Measurements from ENCODE around the gene RHOBTB1. TPM values are rescaled to one million over a fixed set of nuclear protein-coding genes. Genes with fewer than 3 reads are reported as not detected.

RHOBTB1 gene, protein sequence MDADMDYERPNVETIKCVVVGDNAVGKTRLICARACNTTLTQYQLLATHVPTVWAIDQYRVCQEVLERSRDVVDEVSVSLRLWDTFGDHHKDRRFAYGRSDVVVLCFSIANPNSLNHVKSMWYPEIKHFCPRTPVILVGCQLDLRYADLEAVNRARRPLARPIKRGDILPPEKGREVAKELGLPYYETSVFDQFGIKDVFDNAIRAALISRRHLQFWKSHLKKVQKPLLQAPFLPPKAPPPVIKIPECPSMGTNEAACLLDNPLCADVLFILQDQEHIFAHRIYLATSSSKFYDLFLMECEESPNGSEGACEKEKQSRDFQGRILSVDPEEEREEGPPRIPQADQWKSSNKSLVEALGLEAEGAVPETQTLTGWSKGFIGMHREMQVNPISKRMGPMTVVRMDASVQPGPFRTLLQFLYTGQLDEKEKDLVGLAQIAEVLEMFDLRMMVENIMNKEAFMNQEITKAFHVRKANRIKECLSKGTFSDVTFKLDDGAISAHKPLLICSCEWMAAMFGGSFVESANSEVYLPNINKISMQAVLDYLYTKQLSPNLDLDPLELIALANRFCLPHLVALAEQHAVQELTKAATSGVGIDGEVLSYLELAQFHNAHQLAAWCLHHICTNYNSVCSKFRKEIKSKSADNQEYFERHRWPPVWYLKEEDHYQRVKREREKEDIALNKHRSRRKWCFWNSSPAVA
- total RNA-seq: 10 to 100 TPM; 16.7 to 19.6 TPM

DNA sequence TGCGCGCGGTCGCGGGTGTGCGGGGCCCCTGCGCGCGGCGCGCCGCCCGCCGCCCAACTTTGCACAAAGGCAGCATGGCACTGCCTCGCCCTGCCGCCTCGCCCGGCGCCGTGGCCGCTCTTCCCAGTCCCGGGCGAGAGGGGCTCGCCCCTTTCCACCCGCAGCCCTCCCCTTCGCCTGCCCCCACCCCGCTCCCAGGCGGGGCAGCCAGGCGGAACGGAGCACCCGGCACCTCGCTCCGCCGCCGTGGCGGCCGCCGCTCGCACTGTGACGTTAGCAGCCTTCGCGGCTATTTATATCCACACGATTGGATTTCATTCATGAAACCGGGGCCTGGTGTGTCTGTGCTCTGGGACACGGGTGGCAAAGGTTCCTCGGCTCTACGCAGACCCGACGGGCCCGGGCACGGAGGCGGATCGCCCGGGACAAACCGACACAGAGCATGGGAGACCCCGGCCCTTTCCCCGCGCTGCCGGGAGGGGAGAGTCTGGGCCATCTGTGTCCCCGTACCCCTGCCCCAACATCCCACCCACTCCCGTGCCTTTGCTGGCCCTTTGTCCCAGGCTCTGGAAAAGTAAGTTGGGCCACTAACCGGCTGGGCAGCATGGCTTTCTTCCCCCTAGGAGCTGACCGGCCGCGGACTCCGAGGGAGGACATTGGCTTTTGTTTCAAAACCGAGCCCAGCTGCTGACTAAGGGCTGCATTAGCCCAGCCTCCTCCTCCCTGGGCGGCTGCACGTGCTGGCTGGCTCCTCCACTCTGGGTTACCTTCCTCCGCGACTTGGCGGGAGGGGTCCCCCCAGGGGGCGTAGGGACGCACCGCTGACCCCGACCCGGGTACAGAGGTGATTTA is at the start of gene RHOBTB1:
RHOBTB1 (minus strand) TSS at position 128 of the 852 bp plus-strand sequence. CDS start 32,643 bp downstream, outside the sequence.
- Histone ChIP-seq H3K36me3 (no peaks in the 10 kb centered on the region), H3K4me1 (ENCODE audit: control insufficient read depth in 1 of 2, low read depth in 2 of 2) (peaks cover 9 to 20% of the 10 kb centered on the region in 2 donors), H3K4me3 (peak within 1 kb of the TSS; percentile 90), H3K9me3 (no peaks in the 10 kb centered on the region), H3K27ac (peak within 1 kb of the TSS; percentile 96 to 99), H3K27me3 (replicated peaks; ENCODE audit: insufficient read depth) (no peaks in the 10 kb centered on the region)
- DNase-seq (ENCODE audit: low spot score): peak; percentile 4
- ATAC-seq (ENCODE audit: insufficient number of reproducible peaks, low FRiP score, low read depth): peak; percentile 83
- TF ChIP-seq, protein P1, sequence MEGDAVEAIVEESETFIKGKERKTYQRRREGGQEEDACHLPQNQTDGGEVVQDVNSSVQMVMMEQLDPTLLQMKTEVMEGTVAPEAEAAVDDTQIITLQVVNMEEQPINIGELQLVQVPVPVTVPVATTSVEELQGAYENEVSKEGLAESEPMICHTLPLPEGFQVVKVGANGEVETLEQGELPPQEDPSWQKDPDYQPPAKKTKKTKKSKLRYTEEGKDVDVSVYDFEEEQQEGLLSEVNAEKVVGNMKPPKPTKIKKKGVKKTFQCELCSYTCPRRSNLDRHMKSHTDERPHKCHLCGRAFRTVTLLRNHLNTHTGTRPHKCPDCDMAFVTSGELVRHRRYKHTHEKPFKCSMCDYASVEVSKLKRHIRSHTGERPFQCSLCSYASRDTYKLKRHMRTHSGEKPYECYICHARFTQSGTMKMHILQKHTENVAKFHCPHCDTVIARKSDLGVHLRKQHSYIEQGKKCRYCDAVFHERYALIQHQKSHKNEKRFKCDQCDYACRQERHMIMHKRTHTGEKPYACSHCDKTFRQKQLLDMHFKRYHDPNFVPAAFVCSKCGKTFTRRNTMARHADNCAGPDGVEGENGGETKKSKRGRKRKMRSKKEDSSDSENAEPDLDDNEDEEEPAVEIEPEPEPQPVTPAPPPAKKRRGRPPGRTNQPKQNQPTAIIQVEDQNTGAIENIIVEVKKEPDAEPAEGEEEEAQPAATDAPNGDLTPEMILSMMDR (IDR thresholded peaks at IDR 0.05): no peak

DNA sequence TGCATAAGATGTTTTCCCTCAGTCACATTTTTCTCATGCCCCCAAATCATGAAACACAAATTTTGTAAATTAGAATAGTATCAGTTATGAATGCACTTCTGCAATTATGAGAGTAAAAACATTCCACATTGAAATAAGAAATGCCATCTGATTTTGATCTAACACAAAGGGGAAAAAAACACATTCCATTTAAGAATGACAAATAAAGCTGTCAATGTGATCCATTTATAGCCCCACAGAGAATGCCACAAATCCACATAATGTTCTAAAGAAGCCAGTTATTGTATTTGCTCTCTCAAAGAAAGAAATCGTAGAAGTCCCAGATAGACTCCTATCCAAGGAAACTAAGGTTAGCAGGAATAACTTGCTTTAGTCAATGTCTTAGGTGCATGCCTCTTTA is 48.7 kb upstream of the RHOBTB1 start:
- H3K27ac ChIP-seq: no peak overlapping the region
- no peak for ATAC-seq (ENCODE audit: insufficient number of reproducible peaks, low FRiP score, low read depth)
- TF ChIP-seq, protein P1 (IDR thresholded peaks at IDR 0.05): no peak
- no peak overlapping the region for H3K4me3 ChIP-seq
- no peaks in the 10 kb centered on the region for H3K36me3 ChIP-seq
- no peaks in the 10 kb centered on the region for H3K9me3 ChIP-seq
- no peak for DNase-seq (ENCODE audit: low spot score)
- no peaks in the 10 kb centered on the region for H3K27me3 ChIP-seq (replicated peaks; ENCODE audit: insufficient read depth)
- H3K4me1 ChIP-seq (ENCODE audit: control insufficient read depth in 1 of 2, low read depth in 2 of 2): no peaks in the 10 kb centered on the region

DNA sequence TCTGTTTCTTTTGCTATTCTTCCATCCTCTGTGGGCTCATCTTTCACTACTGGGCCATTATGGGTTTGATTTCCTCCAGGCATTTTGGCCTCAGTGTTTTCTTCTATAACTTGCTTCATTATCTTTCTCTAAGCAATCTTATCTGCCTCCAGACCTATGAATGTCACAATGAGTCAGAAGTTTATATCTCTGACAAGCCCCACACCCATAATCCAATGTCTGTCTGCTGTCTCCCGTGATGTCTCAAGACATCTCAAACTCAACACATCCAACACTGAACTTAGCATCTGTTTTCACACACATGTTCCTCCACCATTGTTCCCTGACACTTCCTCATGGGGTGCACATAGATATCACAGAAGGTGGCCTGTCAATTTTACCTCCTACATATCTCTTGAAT is 46.7 kb upstream of the RHOBTB1 start:
- H3K36me3 ChIP-seq: no peaks in the 10 kb centered on the region
- TF ChIP-seq, protein P1 (IDR thresholded peaks at IDR 0.05): no peak
- ATAC-seq (ENCODE audit: insufficient number of reproducible peaks, low FRiP score, low read depth) (no peak), DNase-seq (ENCODE audit: low spot score) (no peak)
- no peaks in the 10 kb centered on the region for H3K9me3 ChIP-seq
- no peak overlapping the region for H3K4me3 ChIP-seq
- no peaks in the 10 kb centered on the region for H3K27me3 ChIP-seq (replicated peaks; ENCODE audit: insufficient read depth)
- no peak overlapping the region for H3K27ac ChIP-seq
- H3K4me1 ChIP-seq (ENCODE audit: control insufficient read depth in 1 of 2, low read depth in 2 of 2): no peaks in the 10 kb centered on the region

DNA sequence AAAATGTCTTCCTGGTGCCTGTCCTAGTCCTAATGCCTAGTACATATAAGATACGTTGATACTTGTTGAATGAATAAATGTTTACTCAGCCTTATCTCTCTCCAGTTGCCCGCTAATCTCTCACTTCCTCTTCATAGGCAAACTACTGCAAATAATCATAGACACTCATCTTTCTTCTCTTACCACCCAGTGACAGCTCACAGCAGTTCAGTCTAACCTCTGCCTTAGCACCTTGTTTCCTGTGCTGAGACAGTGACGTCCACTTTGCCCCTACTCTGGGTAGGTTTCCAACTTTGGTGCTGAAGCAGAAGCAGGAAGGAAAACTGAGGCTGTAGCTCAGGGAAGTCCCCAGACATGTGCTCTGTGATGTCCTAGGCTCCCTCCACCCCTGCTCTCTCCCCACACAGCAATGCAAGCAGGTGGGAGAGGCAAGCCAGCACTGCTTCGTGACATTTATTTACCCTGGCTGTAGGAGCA is 45.5 kb upstream of the RHOBTB1 start:
- Histone ChIP-seq H3K27ac (no peak overlapping the region), H3K9me3 (no peaks in the 10 kb centered on the region), H3K4me3 (no peak overlapping the region), H3K27me3 (replicated peaks; ENCODE audit: insufficient read depth) (no peaks in the 10 kb centered on the region), H3K36me3 (no peaks in the 10 kb centered on the region), H3K4me1 (ENCODE audit: control insufficient read depth in 1 of 2, low read depth in 2 of 2) (no peaks in the 10 kb centered on the region)
- DNase-seq (ENCODE audit: low spot score): no peak
- no peak for ATAC-seq (ENCODE audit: insufficient number of reproducible peaks, low FRiP score, low read depth)
- TF ChIP-seq, protein P1 (IDR thresholded peaks at IDR 0.05): no peak

Measured in thoracic aorta (tissue), 2 donors.